Inflammatory macrophage treated with lipopolysaccharide for 1 hour (primary cell): ENCODE data around the gene ANKS6.
A peak's percentile ranks its signal among the peaks of the same experiment; 100 is the strongest.

ENCODE experiments used
- DNase-seq, 2 donors: peaks; one replicate each; pipeline ENCODE4 v3.0.0-alpha.2; 2020 to 2022

Gene ANKS6

DNA sequence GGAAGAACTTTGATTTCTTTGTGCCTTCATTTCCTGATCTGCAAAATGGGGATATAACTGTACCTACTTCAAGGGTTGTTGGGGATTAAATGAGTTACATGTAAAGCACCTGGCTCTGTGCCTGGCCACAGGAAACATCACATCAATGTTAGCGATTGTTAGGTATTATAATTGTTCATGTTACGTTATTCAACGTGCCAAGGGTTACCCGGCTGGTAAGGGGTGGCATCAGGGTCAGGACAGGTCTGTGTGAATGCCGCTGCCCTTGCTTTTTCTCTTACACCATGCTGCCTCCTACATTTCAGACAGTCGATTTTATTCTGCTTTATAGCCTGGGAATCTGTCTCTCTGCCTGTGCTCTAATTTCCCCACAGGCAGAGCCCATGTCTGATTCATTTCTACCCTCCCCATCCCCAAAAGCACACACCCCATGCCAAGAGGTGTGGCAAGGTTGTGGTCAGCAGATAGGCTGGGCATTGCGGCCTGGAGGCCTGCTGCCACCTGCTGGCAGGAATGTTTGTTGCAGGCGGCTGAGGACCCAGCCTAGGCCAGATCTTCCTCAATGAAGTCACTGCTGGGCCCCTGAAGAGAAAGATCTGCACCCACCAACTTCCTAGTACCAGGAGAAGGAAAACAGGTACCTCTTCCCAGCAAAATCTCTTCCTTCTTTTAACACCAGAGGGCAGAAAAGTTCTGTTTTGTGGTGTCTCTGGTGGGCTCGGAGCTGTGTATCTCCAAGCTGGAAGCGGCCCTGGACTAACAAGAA lies 5.3 kb downstream of the ANKS6 start:
- peak; percentile 46 to 89 for DNase-seq

GRCh38 chr9:98790134-98790841 lies 6.1 kb downstream of the ANKS6 start:
- DNase-seq, result no peak

DNA sequence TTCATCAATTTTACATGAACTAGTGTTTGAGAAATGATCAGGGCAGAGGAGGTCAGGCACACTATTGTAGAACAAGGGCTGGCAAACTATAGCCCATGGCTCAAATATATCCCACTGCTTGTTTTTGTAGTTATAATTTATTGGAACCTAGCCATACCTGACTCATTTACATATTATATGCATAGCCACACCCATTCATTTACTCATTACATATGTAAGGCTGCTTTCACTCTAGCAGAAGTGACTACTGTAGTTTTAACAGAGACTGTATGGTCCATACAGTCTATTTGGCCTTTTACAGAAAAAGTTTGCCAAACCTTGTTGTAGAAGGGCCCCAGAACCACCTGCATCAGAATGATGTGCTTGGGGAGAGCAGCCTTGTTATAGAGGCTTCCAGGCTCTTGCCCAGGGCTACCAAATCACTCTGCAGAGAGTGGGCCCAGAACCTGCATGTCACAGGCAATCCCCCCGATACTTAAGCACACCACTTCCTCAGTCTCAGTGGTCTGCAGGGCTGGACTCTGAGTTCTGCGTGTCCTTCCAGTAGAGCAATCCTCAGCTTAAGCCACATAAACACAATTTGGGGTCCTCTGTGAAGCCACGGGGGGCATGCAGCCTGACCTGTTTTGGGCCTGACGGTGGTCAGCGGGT lies 6.7 kb downstream of the ANKS6 start:
- no peak for DNase-seq

DNA sequence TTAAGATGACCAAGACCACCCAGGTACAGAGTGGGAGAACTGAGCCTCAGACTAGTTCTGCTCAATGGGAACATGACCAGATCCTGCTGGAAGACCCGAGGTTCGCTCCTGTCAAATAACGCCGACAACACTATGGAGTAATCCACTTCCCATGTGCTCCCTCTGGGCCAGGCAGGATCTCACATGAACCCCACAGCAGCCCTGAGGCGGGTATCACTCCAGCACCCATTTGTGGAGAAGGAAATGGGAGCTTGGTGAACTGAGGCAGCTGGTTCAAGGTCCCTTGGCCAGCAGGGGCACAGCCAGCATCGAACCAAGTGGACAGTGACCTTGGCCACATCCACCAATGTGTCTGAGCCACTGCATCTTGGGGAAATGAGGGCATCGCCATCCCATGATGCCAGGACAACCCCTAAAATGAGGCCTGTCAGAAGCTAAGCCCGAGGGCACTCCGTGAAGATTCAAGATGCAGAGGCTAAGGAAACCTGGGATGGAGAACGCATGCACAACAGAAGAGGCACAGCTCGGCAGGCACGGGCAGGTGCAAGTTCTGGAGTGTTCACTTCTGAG lies 8.5 kb downstream of the ANKS6 start:
- no peak for DNase-seq

DNA sequence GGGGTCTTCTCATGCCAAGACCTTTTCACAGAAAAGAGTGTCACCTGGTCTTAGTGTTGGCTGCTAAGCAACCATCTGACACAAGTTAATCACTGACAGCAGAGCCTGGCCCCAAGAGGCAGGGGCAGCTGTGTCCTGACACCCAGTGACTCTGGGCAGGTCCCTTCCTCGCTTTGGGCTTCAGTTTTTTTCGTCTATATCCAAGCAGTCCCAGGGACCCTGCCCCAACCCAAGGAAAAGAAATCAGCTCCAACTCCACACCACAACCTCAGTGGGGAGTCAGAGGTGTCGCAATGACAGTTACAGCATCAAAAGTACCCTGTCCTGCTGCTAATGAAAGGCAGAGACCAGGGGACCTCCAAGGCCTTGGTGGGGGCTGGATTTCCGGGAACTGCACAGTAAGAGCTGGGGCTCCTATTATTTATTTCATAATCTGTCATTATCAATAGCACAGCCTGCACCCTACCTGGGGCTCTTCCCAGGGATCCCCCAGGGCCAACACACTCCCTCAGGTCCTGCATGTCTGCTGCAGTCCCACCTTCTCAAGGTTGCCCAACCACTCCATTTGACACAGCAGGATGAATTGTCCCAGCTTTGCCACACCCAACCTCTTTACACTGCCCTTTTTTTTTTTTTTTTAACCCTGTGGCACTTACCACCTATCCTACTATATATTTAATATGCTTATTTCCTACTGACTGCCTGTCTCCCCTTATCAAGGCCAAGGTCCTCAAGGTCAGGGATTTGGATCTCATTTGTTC lies 9.4 kb downstream of the ANKS6 start:
- no peak for DNase-seq

DNA sequence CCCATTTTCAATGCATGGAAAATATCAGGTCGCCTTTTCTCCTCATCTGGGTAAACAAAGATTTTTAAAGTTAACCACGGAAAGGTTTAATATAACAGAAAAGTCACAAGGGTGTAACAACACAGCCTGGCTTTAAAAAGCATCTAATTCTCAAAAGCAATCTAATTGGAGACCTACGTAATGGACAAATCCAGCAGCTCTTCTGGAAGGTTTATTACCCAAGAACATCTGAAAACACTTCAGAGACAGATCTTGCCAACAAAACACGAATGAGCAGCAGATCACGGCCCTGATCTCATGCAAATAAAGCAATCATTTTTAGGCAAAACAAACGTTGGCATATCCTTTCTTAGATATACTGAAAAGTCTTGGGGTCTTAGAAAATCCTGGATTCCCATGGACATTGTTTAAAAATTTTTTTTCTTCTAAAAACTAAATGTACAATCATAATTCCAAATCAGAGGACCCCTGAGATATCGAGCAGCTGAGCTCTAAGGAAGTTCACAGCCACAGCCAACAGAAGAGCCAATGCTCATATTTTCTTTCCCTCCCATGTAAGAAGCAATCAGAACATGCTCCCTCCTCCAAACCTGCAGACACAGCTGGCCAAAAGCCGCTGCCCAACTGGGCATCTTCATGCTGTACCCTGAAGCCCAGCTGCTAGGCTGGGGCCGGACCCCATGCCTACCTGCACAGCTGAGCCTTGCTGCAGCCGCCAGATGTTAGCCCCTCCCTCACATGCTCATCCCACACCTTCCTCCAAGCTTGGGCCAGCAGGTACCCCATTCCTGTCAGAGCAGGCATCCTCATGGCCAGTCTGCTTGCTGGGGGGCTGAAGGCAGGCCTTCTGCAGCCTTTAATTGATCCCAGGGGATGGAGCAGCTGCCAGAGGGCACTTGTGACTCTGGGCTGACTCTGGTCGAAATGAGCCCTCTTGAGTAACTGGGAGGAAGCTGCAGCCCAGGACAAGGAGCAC lies 11.2 kb downstream of the ANKS6 start:
- no peak for DNase-seq

DNA sequence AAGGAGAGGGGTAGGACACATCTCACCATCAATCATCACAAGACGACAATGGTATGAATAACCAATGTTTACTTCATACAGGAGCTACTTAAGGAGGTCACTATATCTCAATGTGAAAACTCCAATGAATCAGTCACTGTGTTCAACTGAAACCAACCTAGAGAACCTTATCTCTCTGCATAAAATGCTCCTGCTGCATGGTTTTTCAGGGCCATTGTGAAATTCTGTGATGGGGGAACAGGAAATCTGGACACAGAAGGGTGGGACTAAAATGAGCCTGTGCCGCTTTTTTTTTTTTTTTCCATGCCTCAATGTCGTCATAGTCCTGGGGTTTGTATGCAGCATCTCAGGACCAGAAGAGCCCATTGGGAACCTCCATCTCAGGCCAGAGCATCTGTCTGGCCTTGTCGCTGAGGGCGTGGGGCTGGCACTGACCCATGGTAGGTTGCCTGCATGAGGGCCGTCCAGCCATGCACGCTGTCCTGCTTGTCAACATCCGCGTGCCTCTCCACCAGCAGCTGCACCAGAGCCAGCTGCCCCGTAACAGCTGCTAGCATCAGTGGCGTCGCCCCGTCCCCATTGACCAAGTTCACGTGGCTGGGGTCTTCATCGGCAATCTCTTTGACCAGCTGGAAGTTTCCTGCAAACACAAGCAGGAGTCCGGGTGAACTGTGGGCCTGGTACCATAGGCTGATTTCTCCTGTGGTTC lies 12.7 kb downstream of the ANKS6 start:
- no peak for DNase-seq

DNA sequence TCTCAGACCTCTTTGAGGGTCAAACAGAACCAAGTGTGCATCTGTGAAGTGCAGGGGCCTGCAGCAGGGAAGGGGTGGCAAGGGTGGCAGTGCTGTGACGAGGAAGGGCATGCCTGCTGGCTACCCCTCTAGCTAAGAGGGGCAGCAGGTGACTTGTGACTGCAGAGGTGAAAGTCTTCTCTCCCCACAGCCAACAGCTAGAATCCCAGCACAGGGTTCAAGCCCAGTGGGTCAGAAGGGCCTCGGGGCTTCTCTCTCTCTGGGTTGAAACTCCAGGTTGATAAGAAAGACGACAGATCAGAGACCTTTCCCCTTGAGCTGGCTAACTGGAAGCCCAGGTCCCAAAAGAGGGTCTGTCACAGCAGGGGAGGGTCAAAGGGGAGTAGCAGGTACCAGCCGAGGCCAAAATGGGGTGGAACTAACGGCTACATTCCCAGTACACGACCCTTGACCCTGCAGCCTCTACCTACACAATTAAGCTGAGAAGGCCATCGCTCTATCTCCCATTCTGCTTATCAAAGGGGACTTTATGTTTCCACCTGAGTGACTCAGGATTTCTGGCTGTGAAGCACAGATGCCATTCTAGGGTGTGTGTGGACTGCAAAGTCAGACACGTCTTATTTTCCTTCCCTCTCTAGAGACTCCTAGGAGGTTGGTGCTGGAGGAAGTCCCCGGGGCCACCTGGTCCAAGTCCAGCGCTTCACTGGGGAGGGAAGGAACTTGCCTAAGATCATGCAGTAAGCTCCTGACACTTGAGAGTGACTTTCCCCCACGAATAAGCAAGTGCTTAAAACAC lies 14.6 kb downstream of the ANKS6 start:
- peak in 1 of 2 donors; percentile 21 for DNase-seq

- DNase-seq, result no peak
These were observed 16.2 kb downstream of the ANKS6 start for GRCh38 chr9:98780059-98780749.

GRCh38 chr9:98778711-98779530 lies 17.4 kb downstream of the ANKS6 start:
- no peak for DNase-seq

DNA sequence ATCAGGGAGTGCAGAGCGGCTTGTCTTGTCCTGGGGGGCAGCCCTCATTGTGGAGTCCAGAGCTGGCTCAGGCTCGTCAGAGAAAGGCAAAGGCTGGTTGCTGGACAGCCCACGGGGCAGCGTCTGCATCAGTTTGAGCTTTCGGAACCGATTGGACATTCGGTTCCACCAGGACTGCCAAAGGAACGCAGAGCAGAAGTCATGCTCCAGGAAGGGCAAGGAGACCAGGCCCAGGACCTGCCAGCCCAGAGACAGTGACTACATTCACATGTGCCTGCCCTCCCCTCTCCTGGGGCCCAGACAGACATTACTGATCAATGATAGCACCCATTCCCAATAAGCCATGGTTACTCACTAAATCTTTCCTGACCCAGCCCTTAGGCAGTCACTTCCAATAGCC lies 18.1 kb downstream of the ANKS6 start:
- DNase-seq, result no peak

- no peak for DNase-seq
These were observed 18.7 kb downstream of the ANKS6 start for GRCh38 chr9:98777618-98778017.

DNA sequence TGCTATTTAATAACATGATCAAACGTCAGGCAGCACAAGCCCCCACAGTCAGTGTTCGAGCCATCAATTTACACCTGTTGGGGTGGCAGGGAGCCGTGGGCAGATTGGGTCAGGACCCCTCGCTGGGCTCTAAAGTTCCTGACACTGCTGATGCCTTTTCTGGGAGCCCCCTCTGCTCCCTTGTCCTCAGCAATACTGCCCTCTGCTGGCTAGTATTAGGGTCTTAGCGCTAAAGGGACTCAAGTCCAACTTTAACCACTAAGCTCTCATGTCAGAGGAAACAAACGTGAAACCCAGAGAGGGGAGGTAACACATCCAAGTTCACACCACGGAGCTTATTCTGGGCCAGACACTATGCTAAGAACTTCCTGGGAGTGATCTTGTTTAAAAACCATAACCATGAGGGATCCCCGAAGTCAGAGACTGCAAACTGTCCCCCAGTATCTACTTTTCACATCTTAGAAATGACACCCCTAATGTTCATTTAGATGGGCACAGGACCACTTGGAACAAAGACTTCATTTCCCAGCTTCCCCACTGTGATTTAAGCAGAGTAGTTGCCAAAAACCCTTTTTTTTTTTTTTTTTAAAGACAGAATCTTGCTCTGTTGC lies 20.4 kb downstream of the ANKS6 start:
- DNase-seq, result peak; percentile 25 to 76

DNA sequence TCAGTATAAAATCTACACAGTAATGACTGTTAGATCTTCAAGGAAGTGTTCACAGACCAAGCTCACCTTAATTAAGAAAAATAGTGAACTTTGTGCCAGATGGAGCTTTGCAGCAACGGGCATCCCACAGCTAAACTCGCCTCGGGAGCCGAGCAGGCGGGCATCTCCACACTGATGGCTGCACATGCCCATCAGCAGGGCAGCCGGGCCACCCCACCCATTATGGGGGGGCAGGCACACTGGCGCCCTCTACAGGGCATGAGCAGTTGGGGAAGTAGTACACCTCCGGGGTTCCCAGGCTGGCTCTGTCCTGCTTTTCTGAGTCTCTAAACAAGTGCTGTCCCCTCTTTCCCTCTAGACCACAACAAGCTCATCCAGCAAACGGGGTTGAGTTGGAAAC lies 21.6 kb downstream of the ANKS6 start:
- peak; percentile 20 to 55 for DNase-seq

DNA sequence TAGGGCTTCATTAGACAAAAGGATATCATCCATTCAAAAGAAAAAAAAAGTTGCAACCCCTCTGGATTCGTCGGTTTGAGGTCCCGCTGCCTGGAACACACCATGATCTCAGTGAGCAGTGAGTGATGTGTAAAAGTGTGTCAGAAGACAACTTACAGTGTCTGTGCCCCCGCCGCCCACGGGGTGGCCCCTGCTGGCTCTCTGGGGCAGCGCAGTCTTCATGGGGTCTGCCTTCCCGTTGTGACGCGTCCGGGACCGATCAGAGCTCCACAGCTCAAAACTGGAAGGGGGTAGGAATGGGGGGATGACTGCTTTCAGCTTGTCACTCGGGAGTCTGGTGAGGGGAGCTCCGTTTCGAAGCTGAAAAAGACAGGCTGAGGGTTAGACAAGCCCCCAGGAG lies 22.6 kb downstream of the ANKS6 start:
- no peak for DNase-seq

DNA sequence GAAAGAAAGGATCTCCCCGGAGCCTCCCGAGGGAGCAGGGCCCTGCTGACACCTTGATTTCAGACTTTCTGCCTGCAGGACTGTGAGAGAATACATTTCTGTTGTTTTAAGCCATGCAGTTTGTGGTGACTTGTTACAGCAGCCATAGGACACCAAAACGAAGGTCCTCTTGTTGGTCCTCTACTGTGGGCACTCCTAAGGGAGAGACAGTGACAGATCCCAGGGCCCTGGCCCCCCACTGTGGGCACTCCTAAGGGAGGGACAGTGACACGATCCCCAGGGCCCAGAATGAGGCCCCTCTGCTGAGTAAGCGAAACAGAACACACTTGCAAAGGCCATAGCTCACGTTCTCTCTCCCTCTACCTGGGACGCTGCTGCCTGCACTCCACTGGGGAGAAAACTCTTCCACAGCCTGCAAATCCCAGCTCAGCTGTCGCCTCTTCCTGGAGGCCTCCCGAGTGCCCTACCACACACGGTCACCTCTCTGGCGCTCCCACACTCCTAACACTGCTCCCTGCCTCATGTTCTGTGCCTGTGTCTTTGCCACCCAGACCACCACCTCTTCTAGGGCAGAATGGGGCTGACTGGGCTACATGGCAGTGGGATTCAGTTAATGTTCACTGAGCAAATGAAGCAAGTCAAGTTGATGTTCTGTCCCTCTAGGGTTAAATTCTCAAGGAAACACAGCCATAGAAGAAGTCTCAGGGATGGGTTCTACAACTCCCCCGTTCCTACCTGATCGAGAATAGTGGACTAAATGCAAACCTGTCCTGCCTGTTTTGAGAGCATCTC lies 23.8 kb downstream of the ANKS6 start:
- DNase-seq, result no peak

DNA sequence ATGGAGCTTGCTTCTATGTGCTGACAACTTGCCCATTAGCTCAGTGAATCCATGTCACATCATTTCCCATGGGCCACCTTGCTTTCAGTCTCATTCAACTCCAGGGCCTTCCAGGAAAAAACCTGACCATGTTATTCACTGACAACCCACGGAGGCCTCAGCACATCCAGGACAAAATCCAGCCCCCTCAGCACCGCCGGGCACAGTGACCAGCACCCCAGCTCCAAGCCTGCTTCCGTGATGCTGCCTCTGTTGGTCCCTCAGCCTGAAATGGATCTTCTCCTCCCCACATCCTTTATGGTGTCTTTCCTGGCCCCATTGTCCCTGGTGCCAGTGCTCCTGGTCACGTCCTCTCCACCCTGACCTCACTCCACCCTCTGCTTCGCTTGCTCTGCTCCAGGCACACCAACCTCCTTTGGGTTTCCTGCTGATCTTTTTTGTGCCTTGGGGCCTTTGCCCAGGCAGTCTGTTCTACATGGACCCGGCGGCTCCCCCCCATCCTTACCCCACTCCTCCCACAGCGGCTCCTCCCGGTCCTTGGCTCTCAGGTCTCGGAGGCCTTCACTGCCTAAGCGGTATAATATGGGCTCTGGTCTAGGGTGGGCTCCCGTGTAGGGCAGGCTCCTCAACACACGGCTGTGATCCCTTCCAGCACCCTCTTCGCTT lies 25.0 kb downstream of the ANKS6 start:
- no peak for DNase-seq
